Breast epithelium (tissue), 4 donors: ENCODE results near the gene GIMAP1. TPM values are rescaled to one million over a fixed set of nuclear protein-coding genes. Genes with fewer than 3 reads are reported as not detected.

ENCODE experiments used
- DNase-seq, 2 donors: peaks; one replicate each; pipeline ENCODE4 v3.0.0-alpha.2; 2019; ENCODE audit warnings: low spot score in 2 of 2
- H3K27ac ChIP-seq, 2 donors: fragments of 200-600 bp; sonication (generic) in 1 of 2; one replicate each; pipeline ENCODE4 v1.5.1; 2016 to 2019; ENCODE audit warnings: mild to moderate bottlenecking in 1 of 2
- H3K27me3 ChIP-seq, 2 donors: fragments of 200-600 bp; sonication (generic) in 1 of 2; one replicate each; pipeline versions ENCODE4 v1.5.1 to v1.6.0; 2017 to 2019; ENCODE audit warnings: control low read depth in 1 of 2, mild to moderate bottlenecking in 1 of 2
- H3K36me3 ChIP-seq: fragments of 200-600 bp; one replicate; pipeline ENCODE4 v1.5.1; 2019
- H3K4me1 ChIP-seq, 2 donors: fragments of 200-600 bp; sonication (generic); one replicate each; pipeline ENCODE4 v1.5.1; 2016 to 2019; ENCODE audit warnings: control low read depth in 1 of 2
- H3K4me3 ChIP-seq, 3 donors: fragments of 200-600 bp; sonication (generic); 1 replicate in 2 of 3; 2 replicates in 1 of 3; pipeline ENCODE4 v1.5.1; 2016 to 2019; ENCODE audit warnings: mild to moderate bottlenecking in 3 of 3, moderate library complexity in 2 of 3
- H3K9me3 ChIP-seq, 2 donors: fragments of 200-600 bp; sonication (generic) in 1 of 2; one replicate each; pipeline ENCODE4 v1.5.1; 2016 to 2019; ENCODE audit warnings: control low read depth in 1 of 2
- CTCF ChIP-seq, 3 donors: fragments of 450-650 bp; IDR thresholded peaks; one replicate each; pipeline ENCODE4 v1.5.1; 2016 to 2017; ENCODE audit warnings: antibody characterized with exemption in 3 of 3, mild to moderate bottlenecking in 3 of 3, moderate library complexity in 3 of 3
- POLR2A ChIP-seq: fragments of 450-650 bp; IDR thresholded peaks from one replicate; pipeline ENCODE4 v1.6.1; 2016; ENCODE audit warnings: antibody characterized with exemption, mild to moderate bottlenecking, moderate library complexity
- POLR2AphosphoS5 ChIP-seq, 3 donors: sonication (generic); formaldehyde crosslinking; IDR thresholded peaks; one replicate each; pipeline ENCODE4 v1.6.1; 2017; ENCODE audit warnings: antibody characterized with exemption in 3 of 3
- intact Hi-C: fragments of 100-400 bp; cut with DNase I; formaldehyde crosslinking; loops from one replicate; pipeline ENCODE4 v1.15.1; 2023; ENCODE audit warnings: low total_unique reads
- total RNA-seq, 3 donors: library from RNA; depleted of rRNA; stranded (reverse); fragments of >200 nt; gene quantifications; one replicate each; pipeline ENCODE4 v1.1.0, GENCODE V29; 2016

Gene GIMAP1
- total RNA-seq, 3 donors from 2014 or later: 3.5 to 9.0 (median 6.6) TPM

GRCh38 chr7:150756858-150757257 is 40.4 kb downstream of the GIMAP1 start:
- no peak overlapping the region for H3K4me3 ChIP-seq
- intact Hi-C loops: no loop called here
- H3K27ac ChIP-seq: no peak overlapping the region
- H3K27me3 ChIP-seq: no peaks in the 10 kb centered on the region
- no peaks in the 10 kb centered on the region for H3K4me1 ChIP-seq
- H3K36me3 ChIP-seq: no peaks in the 10 kb centered on the region
- DNase-seq: no peak
- H3K9me3 ChIP-seq: no peaks in the 10 kb centered on the region
- TF ChIP-seq CTCF (IDR thresholded peaks at IDR 0.05) (peak in 2 of 3 donors; percentile 11 to 14), POLR2A (no peak)

GRCh38 chr7:150759479-150759878 is 43.1 kb downstream of the GIMAP1 start:
- Histone ChIP-seq H3K27ac (no peak overlapping the region), H3K36me3 (no peaks in the 10 kb centered on the region), H3K4me1 (no peaks in the 10 kb centered on the region), H3K9me3 (no peaks in the 10 kb centered on the region), H3K4me3 (no peak overlapping the region), H3K27me3 (no peaks in the 10 kb centered on the region)
- no peak for DNase-seq
- TF ChIP-seq POLR2AphosphoS5 (IDR thresholded peaks at IDR 0.05): no peak
- intact Hi-C loops: no loop called here

- no peak for DNase-seq
- intact Hi-C loops: no loop called here
- TF ChIP-seq POLR2AphosphoS5 (IDR thresholded peaks at IDR 0.05): no peak
- no peak for TF ChIP-seq CTCF (IDR thresholded peaks at IDR 0.05)
- no peak for TF ChIP-seq POLR2A
- Histone ChIP-seq H3K4me1 (no peaks in the 10 kb centered on the region), H3K4me3 (no peak overlapping the region), H3K27ac (no peak overlapping the region), H3K9me3 (no peaks in the 10 kb centered on the region), H3K27me3 (no peaks in the 10 kb centered on the region), H3K36me3 (no peaks in the 10 kb centered on the region)
Observed at GRCh38 chr7:150766334-150766709, 49.9 kb downstream of the GIMAP1 start.

- Histone ChIP-seq H3K9me3 (peaks cover 0 to 8% of the 10 kb centered on the region in 2 donors), H3K36me3 (no peaks in the 10 kb centered on the region), H3K27ac (no peak overlapping the region), H3K4me1 (no peaks in the 10 kb centered on the region), H3K27me3 (no peaks in the 10 kb centered on the region), H3K4me3 (no peak overlapping the region)
- intact Hi-C loops: no loop called here
- DNase-seq: no peak
- TF ChIP-seq CTCF (IDR thresholded peaks at IDR 0.05) (no peak), POLR2AphosphoS5 (IDR thresholded peaks at IDR 0.05) (no peak), POLR2A (no peak)
Observed at GRCh38 chr7:150769768-150770167, 53.4 kb downstream of the GIMAP1 start.

Other genes with a start within 250 kb of the GIMAP1 start
- gene GIMAP7, start 201.7 kb upstream of the GIMAP1 start, total RNA-seq: 10 to 100 TPM in 2 of 3 donors, 1 to 10 TPM in 1; 9.4 to 22.1 (median 15.7) TPM
- 10 to 100 TPM; 19.3 to 29.8 (median 29.2) TPM for gene GIMAP4, start 149.2 kb upstream of the GIMAP1 start, total RNA-seq
- gene GIMAP6, start 84.2 kb upstream of the GIMAP1 start, total RNA-seq: 10 to 100 TPM; 13.3 to 35.2 (median 28.2) TPM
- 10 to 100 TPM in 2 of 3 donors, 1 to 10 TPM in 1; 9.2 to 18.2 (median 10.7) TPM for gene GIMAP2, start 30.9 kb upstream of the GIMAP1 start, total RNA-seq
- gene GIMAP5, start 20.8 kb downstream of the GIMAP1 start, total RNA-seq: 10 to 100 TPM; 18.7 to 36.0 (median 30.5) TPM
- 100 to 1,000 TPM in 1 of 3 donors, 10 to 100 TPM in 2; 49.1 to 105 (median 75.5) TPM for gene TMEM176B, start 83.8 kb downstream of the GIMAP1 start, total RNA-seq
- 10 to 100 TPM; 28.3 to 66.5 (median 42.6) TPM for gene TMEM176A, start 84.2 kb downstream of the GIMAP1 start, total RNA-seq
- gene AOC1, start 135.9 kb downstream of the GIMAP1 start, total RNA-seq: 1 to 10 TPM in 1 of 3 donors, not detected in 2; 2.3 TPM